Fibroblast of villous mesenchyme (primary cell): Measurements from ENCODE around the gene LIPI. TPM values are rescaled to one million over a fixed set of nuclear protein-coding genes. Genes with fewer than 3 reads are reported as not detected.
A peak's percentile ranks its signal among the peaks of the same experiment; 100 is the strongest.
"Not testable (repeated sequence)": the region's sequence is repeated elsewhere in the genome, so short reads cannot be mapped to it uniquely, and the experiment has no call there.

ENCODE experiments used
- DNase-seq: peaks from one replicate; pipeline ENCODE4 v3.0.0-alpha.2; 2010; ENCODE audit warnings: low read depth
- H3K4me3 ChIP-seq: 2 replicates; pipeline ENCODE4 v1.5.1; 2011; ENCODE audit warnings: low read depth, mild to moderate bottlenecking, low read length
- CTCF ChIP-seq: IDR thresholded peaks from 2 replicates; pipeline ENCODE4 v1.5.1; 2012; ENCODE audit warnings: low read depth, mild to moderate bottlenecking, low read length; ENCODE audit not compliant: insufficient read depth
- total RNA-seq: library from RNA; depleted of rRNA; stranded (reverse); fragments of >200 nt; gene quantifications from 2 replicates; pipeline ENCODE4 v1.2.3, GENCODE V29; 2012

LIPI gene
- total RNA-seq, 1 donor = not detected

- TF ChIP-seq CTCF = peak; percentile 40
- H3K4me3 ChIP-seq = no peak overlapping the region
- peak; percentile 2 for DNase-seq
These were observed 90.5 kb downstream of the LIPI start for GRCh38 chr21:14120091-14120734.

- TF ChIP-seq CTCF = no peak
- DNase-seq = no peak
- no peak overlapping the region for H3K4me3 ChIP-seq
These were observed 91.7 kb downstream of the LIPI start for GRCh38 chr21:14119038-14119437.

GRCh38 chr21:14116080-14116481, 94.7 kb downstream of the LIPI start:
- H3K4me3 ChIP-seq = no peak overlapping the region
- DNase-seq = no peak
- TF ChIP-seq CTCF = no peak

GRCh38 chr21:14115646-14116045, 95.1 kb downstream of the LIPI start:
- no peak overlapping the region for H3K4me3 ChIP-seq
- TF ChIP-seq CTCF = no peak
- no peak for DNase-seq

- no peak for DNase-seq
- H3K4me3 ChIP-seq = no peak overlapping the region
- no peak for TF ChIP-seq CTCF
These were observed 96.5 kb downstream of the LIPI start for GRCh38 chr21:14114251-14114650.

- DNase-seq, H3K4me3 ChIP-seq: not testable (repeated sequence)
These were observed 106.2 kb downstream of the LIPI start for GRCh38 chr21:14104564-14104963.

GRCh38 chr21:14099570-14099969, 111.2 kb downstream of the LIPI start:
- no peak for TF ChIP-seq CTCF
- H3K4me3 ChIP-seq = no peak overlapping the region
- no peak for DNase-seq
